ENCODE data around the gene NACC1.
"Not testable (repeated sequence)": the region's sequence is repeated elsewhere in the genome, so short reads cannot be mapped to it uniquely, and the experiment has no call there.

Gene NACC1

DNA sequence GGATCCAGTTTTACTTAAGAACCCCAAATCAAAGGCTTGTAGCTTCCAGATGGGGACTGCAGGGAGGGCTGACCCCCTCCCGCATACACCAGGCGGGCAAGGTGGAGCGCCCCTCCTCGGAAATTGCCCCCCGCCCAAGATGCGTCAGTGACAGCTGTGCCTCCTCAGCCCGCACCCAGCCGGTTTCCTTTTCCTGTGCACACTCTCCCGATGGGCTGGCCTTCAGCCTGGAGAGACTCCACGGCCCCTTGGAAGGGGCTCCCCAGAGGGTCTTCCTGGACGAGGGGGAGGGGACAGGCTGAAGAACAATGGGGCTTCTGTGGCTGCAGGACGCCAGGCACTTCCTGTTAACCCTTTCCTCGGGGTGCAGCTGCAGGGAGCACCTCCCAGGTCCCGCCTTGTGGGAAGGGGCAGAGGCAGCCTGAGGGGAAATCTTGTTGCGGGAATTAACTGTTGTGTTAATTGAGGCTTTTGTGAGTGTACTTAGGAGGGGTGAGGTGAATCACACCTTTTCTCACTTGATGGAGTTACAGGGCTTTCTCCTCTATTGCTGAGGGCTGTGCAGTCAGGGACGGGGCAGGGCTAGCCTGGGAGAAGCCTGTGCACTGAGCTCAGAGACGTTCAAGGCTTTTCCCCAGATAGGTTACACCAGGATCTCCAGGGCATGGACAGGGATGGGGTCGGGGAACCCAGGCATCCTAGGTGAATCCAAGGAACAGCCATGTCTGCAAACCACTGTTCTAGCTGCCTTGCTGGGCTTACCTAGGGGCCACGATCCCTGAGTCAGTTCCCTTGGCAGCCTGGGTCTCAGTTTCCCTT is 46.5 kb downstream of the NACC1 start:
- peaks cover 50% of the 10 kb centered on the region for H3K4me1 Mint-ChIP-seq (ENCODE audit: low read depth)
- peaks cover 5% of the 10 kb centered on the region for H3K36me3 Mint-ChIP-seq (ENCODE audit: low read depth)
- peak overlapping the region; percentile 81 for H3K4me3 Mint-ChIP-seq
- H3K9me3 Mint-ChIP-seq, result no peaks in the 10 kb centered on the region
- H3K27me3 Mint-ChIP-seq (ENCODE audit: low read depth), result no peaks in the 10 kb centered on the region
- peak overlapping the region; percentile 93 for H3K27ac Mint-ChIP-seq

- Mint-ChIP-seq H3K36me3 (ENCODE audit: low read depth) (peaks cover 8% of the 10 kb centered on the region), H3K27ac (peak overlapping the region; percentile 93), H3K9me3 (no peaks in the 10 kb centered on the region), H3K4me3 (peak overlapping the region; percentile 81), H3K4me1 (ENCODE audit: low read depth) (peaks cover 54% of the 10 kb centered on the region), H3K27me3 (ENCODE audit: low read depth) (no peaks in the 10 kb centered on the region)
Observed at GRCh38 chr19:13165162-13165997, 47.3 kb downstream of the NACC1 start.

DNA sequence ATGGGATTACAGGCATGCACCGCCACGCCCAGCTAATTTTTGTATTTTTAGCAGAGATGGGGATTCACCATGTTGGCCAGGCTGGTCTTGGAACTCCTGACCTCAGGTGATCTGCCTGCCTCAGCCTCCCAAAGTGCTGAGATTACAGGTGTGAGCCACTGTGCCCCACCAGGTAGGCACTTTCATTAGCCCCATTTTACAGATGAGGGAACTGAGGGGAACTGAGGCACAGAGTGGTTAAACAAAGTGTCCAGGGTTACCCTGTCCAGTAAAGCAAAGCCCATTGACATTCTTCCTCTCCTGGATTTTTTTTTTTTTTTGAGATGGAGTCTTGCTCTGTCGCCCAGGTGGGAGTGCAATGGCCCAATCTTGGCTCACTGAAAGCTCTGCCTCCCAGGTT is 48.1 kb downstream of the NACC1 start:
- not testable (repeated sequence) for H3K4me3 Mint-ChIP-seq; H3K27me3 Mint-ChIP-seq (ENCODE audit: low read depth); H3K9me3 Mint-ChIP-seq
- Mint-ChIP-seq H3K27ac (peak overlapping the region; percentile 77), H3K36me3 (ENCODE audit: low read depth) (peaks cover 10% of the 10 kb centered on the region), H3K4me1 (ENCODE audit: low read depth) (peaks cover 57% of the 10 kb centered on the region)

GRCh38 chr19:13169769-13170168 is 51.7 kb downstream of the NACC1 start:
- no peaks in the 10 kb centered on the region for H3K9me3 Mint-ChIP-seq
- H3K4me1 Mint-ChIP-seq (ENCODE audit: low read depth), result peaks cover 58% of the 10 kb centered on the region
- peak overlapping the region; percentile 60 for H3K4me3 Mint-ChIP-seq
- peaks cover 13% of the 10 kb centered on the region for H3K36me3 Mint-ChIP-seq (ENCODE audit: low read depth)
- H3K27ac Mint-ChIP-seq, result peak overlapping the region; percentile 81
- no peaks in the 10 kb centered on the region for H3K27me3 Mint-ChIP-seq (ENCODE audit: low read depth)

DNA sequence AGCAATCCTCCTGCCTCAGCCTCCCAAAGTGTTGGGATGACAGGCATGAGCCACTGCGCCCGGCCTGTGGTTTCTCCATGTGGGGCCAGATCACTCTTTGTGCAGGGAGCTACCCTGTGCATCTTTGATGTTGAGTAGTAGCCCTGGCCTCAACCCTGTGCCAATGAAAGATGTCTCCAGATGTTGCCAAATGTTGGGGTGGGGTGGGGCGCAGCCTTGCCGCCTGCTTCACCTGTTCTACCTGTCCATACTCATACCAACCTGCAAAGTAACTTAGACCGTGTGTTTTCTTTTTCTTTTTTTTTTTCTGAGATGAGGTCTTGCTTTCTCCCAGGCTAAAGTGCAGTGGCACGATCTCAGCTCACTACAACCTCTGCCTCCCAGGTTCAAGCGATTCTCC is 53.1 kb downstream of the NACC1 start:
- Mint-ChIP-seq H3K27ac (peak overlapping the region; percentile 66), H3K4me3 (peak overlapping the region; percentile 25), H3K9me3 (no peaks in the 10 kb centered on the region), H3K27me3 (ENCODE audit: low read depth) (no peaks in the 10 kb centered on the region), H3K4me1 (ENCODE audit: low read depth) (peaks cover 48% of the 10 kb centered on the region), H3K36me3 (ENCODE audit: low read depth) (peaks cover 13% of the 10 kb centered on the region)

DNA sequence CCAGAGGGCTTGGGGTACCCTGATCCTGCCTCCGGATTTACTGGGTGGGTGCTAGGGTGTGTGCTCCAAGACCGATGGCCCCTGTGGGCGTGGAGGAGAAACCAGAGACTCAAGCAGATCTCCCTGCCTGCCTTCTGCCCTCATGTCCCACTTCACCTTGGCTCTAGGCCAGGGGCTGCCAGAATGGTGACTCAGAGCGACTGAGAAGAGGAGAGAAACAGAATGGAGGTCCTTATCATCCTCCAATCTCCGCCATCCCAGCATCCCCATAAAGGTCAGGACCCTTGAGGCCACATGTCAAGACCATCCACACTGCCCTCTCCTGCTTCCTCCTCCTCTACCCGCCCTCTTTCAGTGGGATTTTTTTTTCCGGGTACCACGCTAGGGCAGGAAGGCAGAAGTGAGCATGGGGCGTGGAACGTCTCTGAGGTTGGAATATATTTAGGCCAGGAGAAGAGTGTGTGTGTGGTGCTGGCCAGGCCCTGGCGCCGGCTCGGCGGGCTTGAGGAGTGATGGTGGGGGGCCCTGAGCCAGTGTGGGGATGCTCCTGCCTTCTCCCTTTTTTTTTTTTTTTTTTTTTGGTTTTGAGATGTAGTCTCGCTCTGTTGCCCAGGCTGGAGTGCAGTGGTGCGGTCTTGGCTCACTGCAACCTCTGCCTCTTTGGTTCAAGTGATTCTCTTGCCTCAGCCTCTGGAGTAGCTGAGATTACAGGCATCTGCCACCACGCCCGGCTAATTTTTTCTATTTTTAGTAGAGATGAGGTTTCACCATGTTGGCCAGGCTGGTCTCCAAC is 54.5 kb downstream of the NACC1 start:
- H3K36me3 Mint-ChIP-seq (ENCODE audit: low read depth), result peaks cover 13% of the 10 kb centered on the region
- no peaks in the 10 kb centered on the region for H3K9me3 Mint-ChIP-seq
- H3K4me1 Mint-ChIP-seq (ENCODE audit: low read depth), result peaks cover 40% of the 10 kb centered on the region
- peak overlapping the region; percentile 94 for H3K27ac Mint-ChIP-seq
- peak overlapping the region; percentile 55 for H3K4me3 Mint-ChIP-seq
- H3K27me3 Mint-ChIP-seq (ENCODE audit: low read depth), result no peaks in the 10 kb centered on the region

DNA sequence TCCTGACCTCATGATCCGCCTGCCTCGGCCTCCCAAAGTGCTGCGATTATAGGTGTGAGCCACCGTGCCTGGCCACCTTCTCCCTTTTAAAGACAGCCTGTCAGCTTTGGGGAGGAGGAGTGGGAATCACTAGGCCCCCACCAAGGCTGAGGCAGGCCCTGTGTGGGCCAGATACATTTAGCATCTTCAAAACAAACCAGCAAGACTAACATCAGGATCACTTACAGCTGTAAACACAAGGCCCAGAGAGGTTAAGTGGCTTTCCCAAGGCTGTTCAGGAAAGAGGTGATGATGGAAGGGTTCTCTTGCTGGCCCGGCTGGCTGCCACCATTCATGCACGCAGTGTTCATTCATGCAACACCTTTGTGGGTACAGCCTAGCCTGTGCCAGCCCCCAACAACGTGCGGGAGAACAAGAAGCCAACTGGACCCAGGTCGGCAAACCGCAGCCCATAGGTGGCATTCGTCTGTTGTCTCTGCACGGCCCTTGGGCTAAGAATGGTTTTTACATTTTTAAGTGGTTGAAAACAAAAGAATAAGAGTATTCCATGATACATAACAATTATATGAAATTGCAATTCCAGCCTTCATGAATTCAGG is 55.2 kb downstream of the NACC1 start:
- peak overlapping the region; percentile 55 for H3K4me3 Mint-ChIP-seq
- no peaks in the 10 kb centered on the region for H3K9me3 Mint-ChIP-seq
- H3K4me1 Mint-ChIP-seq (ENCODE audit: low read depth), result peaks cover 36% of the 10 kb centered on the region
- H3K27ac Mint-ChIP-seq, result peak overlapping the region; percentile 94
- H3K36me3 Mint-ChIP-seq (ENCODE audit: low read depth), result peaks cover 13% of the 10 kb centered on the region
- no peaks in the 10 kb centered on the region for H3K27me3 Mint-ChIP-seq (ENCODE audit: low read depth)

DNA sequence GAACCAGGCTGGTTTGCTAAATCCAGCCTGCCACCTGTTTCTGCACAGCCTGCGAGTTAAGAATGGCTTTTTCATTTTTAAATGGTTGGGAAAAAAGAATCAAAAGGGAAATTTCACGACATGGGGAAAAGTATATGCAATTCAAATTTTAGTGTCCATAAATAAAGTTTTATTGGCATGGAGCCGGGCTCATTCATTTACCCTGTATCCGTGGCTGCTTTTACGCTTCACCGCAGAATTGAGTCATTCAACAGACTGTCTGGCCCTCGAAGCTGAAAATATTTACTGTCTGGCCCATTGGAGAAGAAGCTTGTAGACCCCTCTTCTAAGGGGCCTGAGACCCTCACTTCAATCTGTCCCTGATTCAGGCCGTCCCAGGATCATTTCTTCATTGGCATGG is 58.3 kb downstream of the NACC1 start:
- H3K27me3 Mint-ChIP-seq (ENCODE audit: low read depth), result no peaks in the 10 kb centered on the region
- no peak overlapping the region for H3K27ac Mint-ChIP-seq
- no peak overlapping the region for H3K4me3 Mint-ChIP-seq
- H3K4me1 Mint-ChIP-seq (ENCODE audit: low read depth), result peaks cover 23% of the 10 kb centered on the region
- peaks cover 2% of the 10 kb centered on the region for H3K36me3 Mint-ChIP-seq (ENCODE audit: low read depth)
- H3K9me3 Mint-ChIP-seq, result no peaks in the 10 kb centered on the region

DNA sequence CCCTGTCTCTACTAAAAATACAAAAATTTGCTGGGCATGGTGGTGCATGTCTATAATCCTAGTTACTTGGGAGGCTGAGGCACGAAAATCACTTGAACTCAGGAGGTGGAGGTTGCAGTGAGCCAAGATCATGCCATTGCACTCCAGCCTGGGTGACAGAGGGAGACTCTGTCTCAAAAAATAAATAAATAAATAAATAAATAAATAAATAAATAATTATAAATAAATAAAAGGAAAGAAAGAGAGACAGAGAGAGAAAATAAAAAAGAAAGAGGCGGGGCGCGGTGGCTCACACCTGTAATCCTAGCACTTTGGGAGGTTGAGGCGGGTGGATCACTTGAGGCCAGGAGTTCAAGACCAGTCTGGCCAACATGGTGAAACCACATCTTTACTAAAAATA is 59.5 kb downstream of the NACC1 start:
- not testable (repeated sequence) for H3K27ac Mint-ChIP-seq; H3K36me3 Mint-ChIP-seq (ENCODE audit: low read depth); H3K27me3 Mint-ChIP-seq (ENCODE audit: low read depth); H3K9me3 Mint-ChIP-seq; H3K4me3 Mint-ChIP-seq
- peaks cover 22% of the 10 kb centered on the region for H3K4me1 Mint-ChIP-seq (ENCODE audit: low read depth)

DNA sequence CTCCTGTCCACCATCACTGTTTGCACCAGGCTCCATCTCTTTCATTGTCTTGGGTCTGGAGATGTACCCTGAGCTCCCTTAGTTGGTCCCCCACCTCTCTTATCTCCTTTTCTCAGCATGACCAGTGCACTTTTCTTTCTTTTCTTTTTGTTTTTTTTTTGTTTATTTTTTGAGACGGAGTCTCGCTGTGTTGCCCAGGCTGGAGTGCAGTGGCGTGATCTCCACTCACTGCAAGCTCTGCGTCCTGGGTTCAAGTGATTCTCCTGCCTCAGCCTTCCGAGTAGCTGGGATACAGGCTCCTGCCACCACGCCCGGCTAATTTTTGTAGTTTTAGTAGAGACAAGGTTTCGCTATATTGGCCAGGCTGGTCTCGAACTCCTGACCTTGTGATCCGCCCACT is 60.2 kb downstream of the NACC1 start:
- not testable (repeated sequence) for H3K4me3 Mint-ChIP-seq; H3K27ac Mint-ChIP-seq; H3K9me3 Mint-ChIP-seq; H3K36me3 Mint-ChIP-seq (ENCODE audit: low read depth); H3K27me3 Mint-ChIP-seq (ENCODE audit: low read depth)
- peaks cover 15% of the 10 kb centered on the region for H3K4me1 Mint-ChIP-seq (ENCODE audit: low read depth)

DNA sequence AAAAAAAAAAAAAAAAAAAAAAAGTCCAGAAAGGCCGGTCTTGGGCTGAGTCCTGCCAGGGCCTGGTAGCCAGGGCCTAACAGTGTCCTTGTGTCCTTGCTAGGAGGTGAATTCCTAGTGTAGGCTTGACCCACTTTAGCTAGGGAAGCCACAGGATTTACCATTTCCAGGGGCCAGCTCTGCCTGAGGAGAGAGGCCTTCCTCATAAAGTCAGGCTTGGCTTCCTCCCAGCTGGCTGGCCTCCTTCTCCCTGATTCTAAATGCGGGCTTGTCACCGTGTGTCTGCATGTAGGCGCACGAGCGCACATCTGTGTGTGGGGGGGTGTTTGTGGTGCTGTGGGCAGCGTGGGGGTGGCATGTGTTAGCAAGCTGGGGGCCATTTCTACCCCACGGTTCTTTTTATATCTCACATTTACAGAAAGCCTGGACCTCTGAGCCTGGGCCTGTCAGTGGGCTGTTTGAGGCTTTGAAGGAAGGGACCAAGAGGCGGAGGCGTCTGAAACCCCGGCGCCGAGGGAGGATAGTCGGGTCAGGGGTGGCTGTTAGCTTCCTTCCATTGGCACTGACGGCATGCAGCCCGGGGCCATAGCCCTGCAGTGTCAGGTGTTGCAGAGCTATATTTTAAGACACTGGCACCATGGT is 63.8 kb downstream of the NACC1 start:
- no peak overlapping the region for H3K4me3 Mint-ChIP-seq

DNA sequence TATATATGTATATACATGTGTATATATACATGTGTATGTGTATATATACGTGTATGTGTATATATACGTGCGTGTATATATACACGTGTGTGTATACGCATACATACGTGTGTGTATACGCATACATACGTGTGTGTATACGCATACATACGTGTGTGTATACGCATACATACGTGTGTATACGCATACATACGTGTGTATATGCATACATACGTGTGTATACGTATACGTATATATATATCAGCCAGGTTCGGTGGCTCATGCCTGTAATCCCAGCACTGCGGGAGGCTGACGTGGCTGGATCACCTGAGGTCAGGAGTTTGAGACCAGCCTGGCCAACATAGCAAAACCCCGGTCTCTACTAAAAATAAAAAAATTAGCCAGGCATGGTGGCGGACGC is 66.9 kb downstream of the NACC1 start:
- H3K4me1 Mint-ChIP-seq (ENCODE audit: low read depth), result peaks cover 31% of the 10 kb centered on the region
- not testable (repeated sequence) for H3K27ac Mint-ChIP-seq; H3K9me3 Mint-ChIP-seq; H3K4me3 Mint-ChIP-seq; H3K27me3 Mint-ChIP-seq (ENCODE audit: low read depth); H3K36me3 Mint-ChIP-seq (ENCODE audit: low read depth)

More for the DNA sequence above, 63.8 kb downstream of the NACC1 start:
- Mint-ChIP-seq H3K27ac (peak overlapping the region; percentile 73), H3K4me1 (ENCODE audit: low read depth) (peaks cover 20% of the 10 kb centered on the region), H3K27me3 (ENCODE audit: low read depth) (no peaks in the 10 kb centered on the region), H3K9me3 (no peaks in the 10 kb centered on the region), H3K36me3 (ENCODE audit: low read depth) (no peaks in the 10 kb centered on the region)

GRCh38 chr19:13185763-13186657 is 67.9 kb downstream of the NACC1 start:
- not testable (repeated sequence) for H3K9me3 Mint-ChIP-seq; H3K4me3 Mint-ChIP-seq; H3K27me3 Mint-ChIP-seq (ENCODE audit: low read depth); H3K36me3 Mint-ChIP-seq (ENCODE audit: low read depth)
- peak overlapping the region; percentile 15 for H3K27ac Mint-ChIP-seq
- peaks cover 24% of the 10 kb centered on the region for H3K4me1 Mint-ChIP-seq (ENCODE audit: low read depth)

All from T-helper 1 cell treated with Interleukin-12 subunit alpha and Interleukin-12 subunit beta and Interleukin-4 antibody, amounts not matched to agents 30 μg/mL and 1 μg/mL, for 36 hours (primary cell).